ENCODE results near the gene TMEM185A.
"Not testable (repeated sequence)": the region's sequence is repeated elsewhere in the genome, so short reads cannot be mapped to it uniquely, and the experiment has no call there.

TMEM185A gene

GRCh38 chrX:149551245-149551938 is 80.2 kb downstream of the TMEM185A start:
- not testable (repeated sequence) for H3K27ac ChIP-seq (replicated peaks); H3K27me3 ChIP-seq (ENCODE audit: insufficient read depth, poor library complexity, severe bottlenecking); H3K4me3 ChIP-seq (replicated peaks; ENCODE audit: insufficient read depth, low read length); DNase-seq (ENCODE audit: low read depth in 1 of 2, low spot score in 1 of 2)

- H3K4me3 ChIP-seq (replicated peaks; ENCODE audit: insufficient read depth, low read length); DNase-seq (ENCODE audit: low read depth in 1 of 2, low spot score in 1 of 2); H3K27ac ChIP-seq (replicated peaks); H3K27me3 ChIP-seq (ENCODE audit: insufficient read depth, poor library complexity, severe bottlenecking): not testable (repeated sequence)
Measured at GRCh38 chrX:149550454-149550853, 81.1 kb downstream of the TMEM185A start.

- H3K27ac ChIP-seq (replicated peaks); H3K4me3 ChIP-seq (replicated peaks; ENCODE audit: insufficient read depth, low read length); DNase-seq (ENCODE audit: low read depth in 1 of 2, low spot score in 1 of 2); H3K27me3 ChIP-seq (ENCODE audit: insufficient read depth, poor library complexity, severe bottlenecking): not testable (repeated sequence)
Measured at GRCh38 chrX:149549701-149550100, 81.9 kb downstream of the TMEM185A start, which contains the start of gene HSFX3. HSFX3 (minus strand) TSS chrX:149549924; CDS start chrX:149549852, 72 bp downstream.

- DNase-seq (ENCODE audit: low read depth in 1 of 2, low spot score in 1 of 2); H3K4me3 ChIP-seq (replicated peaks; ENCODE audit: insufficient read depth, low read length); H3K27ac ChIP-seq (replicated peaks): not testable (repeated sequence)
Measured at GRCh38 chrX:149547782-149548181, 83.8 kb downstream of the TMEM185A start.

GRCh38 chrX:149546962-149547361 is 84.6 kb downstream of the TMEM185A start:
- not testable (repeated sequence) for DNase-seq (ENCODE audit: low read depth in 1 of 2, low spot score in 1 of 2); H3K27ac ChIP-seq (replicated peaks); H3K27me3 ChIP-seq (ENCODE audit: insufficient read depth, poor library complexity, severe bottlenecking); H3K4me3 ChIP-seq (replicated peaks; ENCODE audit: insufficient read depth, low read length)

More at GRCh38 chrX:149547782-149548181, 83.8 kb downstream of the TMEM185A start:
- not testable (repeated sequence) for H3K27me3 ChIP-seq (ENCODE audit: insufficient read depth, poor library complexity, severe bottlenecking)
